Small intestine (tissue), 7 donors: ENCODE measurements around the gene CEMIP. TPM values are rescaled to one million over a fixed set of nuclear protein-coding genes. Genes with fewer than 3 reads are reported as not detected.

Source experiments
- DNase-seq, 2 donors: peaks; one replicate each; pipeline versions ENCODE4 v3.0.0 to v3.0.0-alpha.2; 2013
- FAIRE-seq: peaks from 2 replicates; lab custom pipeline; 2012; peaks lifted over from hg19 to GRCh38; lab: Jason Lieb, UNC
- H3K27ac ChIP-seq, 3 donors: one replicate each; pipeline ENCODE4 v1.5.1; 2013; ENCODE audit warnings: low read length in 2 of 3, mild to moderate bottlenecking in 2 of 3, control low read depth in 1 of 3, inconsistent platforms in 1 of 3, low read depth in 1 of 3, moderate library complexity in 1 of 3
- H3K27me3 ChIP-seq, 3 donors: one replicate each; pipeline ENCODE4 v1.6.1; 2013; ENCODE audit warnings: low read length in 3 of 3, inconsistent platforms in 1 of 3; ENCODE audit not compliant: control insufficient read depth in 3 of 3, insufficient read depth in 3 of 3
- H3K36me3 ChIP-seq, 3 donors: one replicate each; pipeline ENCODE4 v1.6.1; 2013; ENCODE audit warnings: low read length in 3 of 3, inconsistent platforms in 1 of 3, low read depth in 1 of 3, mild to moderate bottlenecking in 1 of 3, moderate library complexity in 1 of 3; ENCODE audit not compliant: control insufficient read depth in 3 of 3, insufficient read depth in 2 of 3
- H3K4me1 ChIP-seq, 3 donors: one replicate each; pipeline ENCODE4 v1.6.1; 2013; ENCODE audit warnings: low read length in 2 of 3, inconsistent platforms in 1 of 3, low read depth in 1 of 3, mild to moderate bottlenecking in 1 of 3, moderate library complexity in 1 of 3; ENCODE audit not compliant: control insufficient read depth in 3 of 3, insufficient read depth in 2 of 3
- H3K4me3 ChIP-seq, 3 donors: one replicate each; pipeline ENCODE4 v1.5.1; 2013; ENCODE audit warnings: low read length in 3 of 3, control low read depth in 1 of 3, inconsistent platforms in 1 of 3, low read depth in 1 of 3, mild to moderate bottlenecking in 1 of 3, moderate library complexity in 1 of 3
- H3K9me3 ChIP-seq, 2 donors: one replicate each; pipeline ENCODE4 v1.6.1; 2013; ENCODE audit warnings: low read depth in 1 of 2, low read length in 1 of 2; ENCODE audit not compliant: control insufficient read depth in 2 of 2, insufficient read depth in 1 of 2
- WGBS, 3 donors: extraction: QIAGEN DNeasy Blood & Tissue Kit; methylation state at CpG; one replicate each; pipeline ENCODE4 v1.1.7; 2013; 5-methylcytosine and 5-hydroxymethylcytosine counted together
- polyA plus RNA-seq, 4 donors: library from polyadenylated mRNA; stranded (reverse) in 3 of 4; unstranded in 1 of 4; fragments of 200-250 nt in 3 of 4; fragments of 120-200 nt in 1 of 4; gene quantifications; one replicate each; pipeline versions ENCODE4 v1.2.1 to v1.2.3, GENCODE V29; 2013
- donor health status: healthy with polysubstance abuse.
- donor health status: control.
- donor health status: control.
- donor health status: Bipolar disorder and iron deficiency.
- donor health status: healthy.

The CEMIP gene
- polyA plus RNA-seq, 4 donors: 0.27 to 1.4 (median 0.93) TPM

DNA sequence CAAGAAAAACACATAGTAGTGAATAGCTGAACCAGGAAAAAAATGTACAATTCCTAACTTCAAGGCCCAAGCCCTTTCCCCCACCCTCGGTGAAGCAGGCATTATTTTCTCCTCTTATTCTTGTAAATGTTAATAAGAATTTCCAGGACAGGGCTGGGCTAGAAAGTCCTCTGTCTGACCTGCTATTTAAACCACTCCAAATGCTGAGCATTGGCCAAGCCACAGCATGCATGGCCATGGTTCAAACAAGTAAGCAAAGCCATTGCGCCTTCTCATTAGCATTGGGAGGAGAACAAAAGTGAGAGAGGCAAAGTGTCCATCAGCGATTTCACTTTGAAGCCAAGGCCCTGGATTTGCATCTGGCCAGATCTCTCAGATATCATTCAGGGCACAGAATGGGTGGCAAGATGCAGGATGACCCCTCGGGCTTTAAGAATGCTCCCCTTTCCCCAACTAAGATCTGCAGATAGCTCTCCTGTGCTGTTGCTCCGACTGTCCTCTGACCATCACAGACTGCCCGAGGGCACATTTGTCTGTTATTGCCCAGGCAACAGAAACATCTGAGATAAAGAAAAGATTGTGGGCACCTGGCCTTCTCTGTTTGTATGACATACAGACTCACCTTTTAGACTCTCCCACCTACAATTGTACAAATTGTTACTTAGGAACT is 46.3 kb downstream of the CEMIP start:
- FAIRE-seq (no peak), DNase-seq (no peak)
- no peak overlapping the region for H3K27ac ChIP-seq
- no peaks in the 10 kb centered on the region for H3K27me3 ChIP-seq
- no peaks in the 10 kb centered on the region for H3K36me3 ChIP-seq
- H3K4me3 ChIP-seq: no peak overlapping the region
- no peaks in the 10 kb centered on the region for H3K9me3 ChIP-seq
- 52 to 66% (median 56%) methylated on average over 6 of the region's 6 CpGs for whole genome bisulfite sequencing, 3 donors
- no peaks in the 10 kb centered on the region for H3K4me1 ChIP-seq

DNA sequence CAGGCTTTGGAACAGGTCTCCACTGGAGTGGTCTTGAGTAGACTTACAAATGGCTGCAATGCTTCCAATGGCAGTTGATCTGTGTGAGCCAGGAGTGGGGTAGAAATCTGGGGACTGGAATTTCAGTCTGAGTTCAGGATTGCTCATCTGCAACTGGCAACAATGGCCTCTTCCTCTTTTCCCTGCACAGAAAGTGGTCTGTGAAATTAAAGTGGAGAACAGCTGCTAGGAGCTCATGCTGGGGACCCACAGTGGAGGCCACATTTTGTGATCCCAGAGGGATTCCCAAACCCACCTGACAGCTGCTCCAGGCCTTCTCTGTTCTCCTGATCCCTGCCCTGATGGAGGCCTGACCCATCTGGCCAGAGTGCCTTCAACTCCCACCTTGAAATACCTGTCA is 49.6 kb downstream of the CEMIP start:
- no peak for FAIRE-seq
- no peaks in the 10 kb centered on the region for H3K4me1 ChIP-seq
- H3K36me3 ChIP-seq: no peaks in the 10 kb centered on the region
- H3K27me3 ChIP-seq: no peaks in the 10 kb centered on the region
- no peaks in the 10 kb centered on the region for H3K9me3 ChIP-seq
- DNase-seq: no peak
- no peak overlapping the region for H3K4me3 ChIP-seq
- H3K27ac ChIP-seq: no peak overlapping the region

- DNase-seq (no peak), FAIRE-seq (no peak)
- WGBS, 3 donors: 94 to 100% (median 96%) methylated on average over 1 of the region's 1 CpG
- no peaks in the 10 kb centered on the region for H3K27me3 ChIP-seq
- no peaks in the 10 kb centered on the region for H3K36me3 ChIP-seq
- H3K27ac ChIP-seq: no peak overlapping the region
- no peaks in the 10 kb centered on the region for H3K4me1 ChIP-seq
- H3K9me3 ChIP-seq: no peaks in the 10 kb centered on the region
- H3K4me3 ChIP-seq: no peak overlapping the region
These were observed 51.5 kb downstream of the CEMIP start for GRCh38 chr15:80830677-80831076.

- no peaks in the 10 kb centered on the region for H3K27me3 ChIP-seq
- no peaks in the 10 kb centered on the region for H3K36me3 ChIP-seq
- no peak for FAIRE-seq
- H3K9me3 ChIP-seq: no peaks in the 10 kb centered on the region
- H3K4me1 ChIP-seq: no peaks in the 10 kb centered on the region
- H3K4me3 ChIP-seq: no peak overlapping the region
- no peak for DNase-seq
- no peak overlapping the region for H3K27ac ChIP-seq
- WGBS, 3 donors: 95% methylated on average over 7 of the region's 7 CpGs
These were observed 52.0 kb downstream of the CEMIP start for GRCh38 chr15:80831192-80831591.

DNA sequence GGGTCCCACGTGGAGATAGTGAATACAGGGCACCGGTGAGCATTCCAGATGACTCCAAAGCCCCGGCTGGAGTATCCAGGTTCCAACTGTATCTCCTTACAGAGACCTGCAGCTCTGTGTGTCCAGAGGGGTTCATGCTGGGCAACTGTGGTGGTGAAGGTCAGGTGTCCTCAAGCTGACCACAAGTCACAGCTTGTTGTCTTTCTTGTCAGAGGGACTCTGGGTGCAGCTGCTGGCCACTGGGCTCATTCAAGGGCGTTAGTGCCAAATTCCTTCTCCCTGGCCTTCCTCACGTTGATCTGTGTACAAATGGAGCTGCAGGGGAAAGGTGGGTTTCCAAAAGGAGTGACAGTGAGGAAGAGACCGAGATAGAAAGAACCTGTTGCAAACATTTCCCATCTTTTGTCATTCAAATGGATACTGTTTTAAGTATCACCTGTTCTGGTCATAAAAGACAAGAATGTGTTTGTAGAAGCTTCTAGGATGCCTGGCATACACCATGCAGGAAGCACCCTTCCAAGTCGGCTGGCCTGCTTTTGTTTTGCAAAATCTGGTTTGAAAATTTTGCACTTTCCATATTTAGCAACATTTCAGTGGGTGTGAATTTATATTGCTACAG is 52.5 kb downstream of the CEMIP start:
- H3K4me3 ChIP-seq: no peak overlapping the region
- no peak for FAIRE-seq

DNA sequence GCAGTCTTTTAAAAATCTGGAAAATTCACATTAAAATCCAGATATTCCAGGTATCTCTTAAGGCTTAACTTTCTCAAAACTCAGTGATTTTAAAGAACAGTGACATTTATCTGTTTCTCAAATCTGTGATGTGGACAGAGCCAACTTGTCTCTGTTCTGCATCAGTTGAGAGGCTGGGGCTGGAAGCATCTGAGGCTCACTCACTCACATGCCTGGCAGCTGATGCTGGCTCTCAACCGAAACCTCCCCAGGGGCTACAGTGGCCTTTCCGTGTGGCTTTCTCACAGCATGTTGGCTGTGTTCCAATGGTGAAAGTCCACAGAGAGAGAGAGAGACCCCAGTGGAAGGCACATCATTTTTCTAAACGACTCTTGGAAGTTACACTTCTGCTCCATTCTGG is 53.5 kb downstream of the CEMIP start:
- H3K27me3 ChIP-seq: no peaks in the 10 kb centered on the region
- no peak overlapping the region for H3K27ac ChIP-seq
- H3K36me3 ChIP-seq: no peaks in the 10 kb centered on the region
- no peak overlapping the region for H3K4me3 ChIP-seq
- FAIRE-seq (no peak), DNase-seq (no peak)
- H3K9me3 ChIP-seq: no peaks in the 10 kb centered on the region
- WGBS, 3 donors: 26 to 42% (median 41%) methylated on average over 3 of the region's 3 CpGs
- H3K4me1 ChIP-seq: no peaks in the 10 kb centered on the region

More for the DNA sequence above, 52.5 kb downstream of the CEMIP start:
- Histone ChIP-seq H3K4me1 (no peaks in the 10 kb centered on the region), H3K27ac (no peak overlapping the region), H3K9me3 (no peaks in the 10 kb centered on the region), H3K36me3 (no peaks in the 10 kb centered on the region), H3K27me3 (no peaks in the 10 kb centered on the region)
- 80 to 81% (median 80%) methylated on average over 7 of the region's 7 CpGs for WGBS, 3 donors
- DNase-seq: no peak

GRCh38 chr15:80834402-80834801 is 55.2 kb downstream of the CEMIP start:
- Histone ChIP-seq H3K27ac (no peak overlapping the region), H3K9me3 (no peaks in the 10 kb centered on the region), H3K4me3 (no peak overlapping the region), H3K36me3 (no peaks in the 10 kb centered on the region), H3K4me1 (no peaks in the 10 kb centered on the region), H3K27me3 (no peaks in the 10 kb centered on the region)
- FAIRE-seq (no peak), DNase-seq (no peak)
- 36 to 61% (median 45%) methylated on average over 2 of the region's 2 CpGs for WGBS, 3 donors

- H3K4me3 ChIP-seq: no peak overlapping the region
- H3K27ac ChIP-seq: no peak overlapping the region
- DNase-seq: no peak
- H3K4me1 ChIP-seq: no peaks in the 10 kb centered on the region
- H3K27me3 ChIP-seq: no peaks in the 10 kb centered on the region
- H3K9me3 ChIP-seq: no peaks in the 10 kb centered on the region
- FAIRE-seq: no peak
- WGBS, 3 donors: 85 to 96% (median 94%) methylated on average over 1 of the region's 1 CpG
- H3K36me3 ChIP-seq: no peaks in the 10 kb centered on the region
These were observed 55.7 kb downstream of the CEMIP start for GRCh38 chr15:80834906-80835305.

DNA sequence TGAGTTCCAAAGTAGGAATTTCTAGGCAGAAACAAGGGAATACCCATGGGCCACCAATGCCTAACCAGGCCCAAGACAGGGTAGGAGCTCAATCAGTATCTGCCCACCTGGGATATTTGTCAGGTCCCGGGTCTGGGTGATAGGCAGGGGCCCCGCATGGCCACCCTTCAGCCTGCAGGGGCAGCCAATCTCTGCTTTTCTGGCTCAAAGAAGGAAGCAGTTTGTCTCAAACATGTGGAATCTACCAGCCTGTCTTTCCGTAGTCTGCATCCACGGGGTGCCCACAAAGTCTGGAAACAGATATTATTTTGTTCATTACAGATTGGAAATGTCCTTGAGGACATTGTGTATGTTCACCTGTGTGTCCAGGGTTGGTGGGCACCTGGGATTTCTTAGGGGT is 56.2 kb downstream of the CEMIP start:
- no peaks in the 10 kb centered on the region for H3K36me3 ChIP-seq
- no peaks in the 10 kb centered on the region for H3K4me1 ChIP-seq
- no peaks in the 10 kb centered on the region for H3K27me3 ChIP-seq
- no peak overlapping the region for H3K4me3 ChIP-seq
- no peak overlapping the region for H3K27ac ChIP-seq
- H3K9me3 ChIP-seq: no peaks in the 10 kb centered on the region
- FAIRE-seq (no peak), DNase-seq (no peak)
- WGBS, 3 donors: 45 to 64% (median 64%) methylated on average over 4 of the region's 4 CpGs
